Measurements from ENCODE around the gene MBP.

DNA sequence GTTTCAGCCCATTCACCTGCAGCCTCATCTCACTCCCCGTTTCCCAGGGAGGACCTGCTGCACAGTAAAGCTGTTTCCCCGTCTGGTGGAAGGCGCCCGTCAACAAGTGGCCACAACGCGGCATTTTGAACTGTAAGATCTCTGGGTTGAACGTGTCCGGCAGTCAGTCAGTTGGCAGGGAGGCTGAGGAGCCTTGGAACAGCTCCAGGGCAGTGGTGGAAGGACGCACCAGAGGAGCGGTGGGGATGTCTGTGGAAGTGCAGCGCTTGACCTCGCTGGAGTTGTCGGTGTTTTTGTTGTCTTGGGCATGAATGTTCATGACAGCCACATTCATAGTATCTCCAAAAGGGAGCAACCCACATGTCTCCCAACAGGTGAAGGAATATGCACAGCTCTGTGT lies 31.4 kb upstream of the MBP start:
- no peak for TF ChIP-seq EZH2 (IDR thresholded peaks at IDR 0.05; ENCODE audit: low read length, unreplicated experiment)
- TF ChIP-seq, protein P1, sequence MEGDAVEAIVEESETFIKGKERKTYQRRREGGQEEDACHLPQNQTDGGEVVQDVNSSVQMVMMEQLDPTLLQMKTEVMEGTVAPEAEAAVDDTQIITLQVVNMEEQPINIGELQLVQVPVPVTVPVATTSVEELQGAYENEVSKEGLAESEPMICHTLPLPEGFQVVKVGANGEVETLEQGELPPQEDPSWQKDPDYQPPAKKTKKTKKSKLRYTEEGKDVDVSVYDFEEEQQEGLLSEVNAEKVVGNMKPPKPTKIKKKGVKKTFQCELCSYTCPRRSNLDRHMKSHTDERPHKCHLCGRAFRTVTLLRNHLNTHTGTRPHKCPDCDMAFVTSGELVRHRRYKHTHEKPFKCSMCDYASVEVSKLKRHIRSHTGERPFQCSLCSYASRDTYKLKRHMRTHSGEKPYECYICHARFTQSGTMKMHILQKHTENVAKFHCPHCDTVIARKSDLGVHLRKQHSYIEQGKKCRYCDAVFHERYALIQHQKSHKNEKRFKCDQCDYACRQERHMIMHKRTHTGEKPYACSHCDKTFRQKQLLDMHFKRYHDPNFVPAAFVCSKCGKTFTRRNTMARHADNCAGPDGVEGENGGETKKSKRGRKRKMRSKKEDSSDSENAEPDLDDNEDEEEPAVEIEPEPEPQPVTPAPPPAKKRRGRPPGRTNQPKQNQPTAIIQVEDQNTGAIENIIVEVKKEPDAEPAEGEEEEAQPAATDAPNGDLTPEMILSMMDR (conservative IDR thresholded peaks at IDR 0.05; ENCODE audit: low read depth, low read length): no peak

Data from PC-3 (cell line).